ENCODE measurements around the gene MUC22.
"Not testable (repeated sequence)": the region's sequence is repeated elsewhere in the genome, so short reads cannot be mapped to it uniquely, and the experiment has no call there.

MUC22 gene

GRCh38 chr6:30983439-30983838 is 26.8 kb upstream of the MUC22 start, which contains the start of gene MUC21:
Gene MUC21, plus strand, starts transcription at chr6:30983718. Its CDS starts 241 bp downstream, at chr6:30983959.
- Mint-ChIP-seq H3K36me3 (ENCODE audit: low read depth) (no peaks in the 10 kb centered on the region), H3K4me1 (peaks cover 9% of the 10 kb centered on the region), H3K9me3 (no peaks in the 10 kb centered on the region), H3K4me3 (no peak within 1 kb of the TSS), H3K27ac (no peak within 1 kb of the TSS), H3K27me3 (peaks cover 30% of the 10 kb centered on the region)
- ATAC-seq (no peak), DNase-seq (no peak)

GRCh38 chr6:30985490-30985889 is 24.8 kb upstream of the MUC22 start:
- ATAC-seq (peak; percentile 80), DNase-seq (no peak)
- Mint-ChIP-seq H3K4me1 (peaks cover 15% of the 10 kb centered on the region), H3K4me3 (no peak overlapping the region), H3K36me3 (ENCODE audit: low read depth) (no peaks in the 10 kb centered on the region), H3K9me3 (no peaks in the 10 kb centered on the region), H3K27me3 (peaks cover 28% of the 10 kb centered on the region), H3K27ac (no peak overlapping the region)

- Mint-ChIP-seq H3K4me1 (peaks cover 25% of the 10 kb centered on the region), H3K27me3 (peaks cover 18% of the 10 kb centered on the region), H3K9me3 (no peaks in the 10 kb centered on the region), H3K4me3 (no peak overlapping the region), H3K27ac (no peak overlapping the region), H3K36me3 (ENCODE audit: low read depth) (no peaks in the 10 kb centered on the region)
- DNase-seq, result no peak
- no peak for ATAC-seq
Observed at GRCh38 chr6:30987304-30987703, 23.0 kb upstream of the MUC22 start.

DNA sequence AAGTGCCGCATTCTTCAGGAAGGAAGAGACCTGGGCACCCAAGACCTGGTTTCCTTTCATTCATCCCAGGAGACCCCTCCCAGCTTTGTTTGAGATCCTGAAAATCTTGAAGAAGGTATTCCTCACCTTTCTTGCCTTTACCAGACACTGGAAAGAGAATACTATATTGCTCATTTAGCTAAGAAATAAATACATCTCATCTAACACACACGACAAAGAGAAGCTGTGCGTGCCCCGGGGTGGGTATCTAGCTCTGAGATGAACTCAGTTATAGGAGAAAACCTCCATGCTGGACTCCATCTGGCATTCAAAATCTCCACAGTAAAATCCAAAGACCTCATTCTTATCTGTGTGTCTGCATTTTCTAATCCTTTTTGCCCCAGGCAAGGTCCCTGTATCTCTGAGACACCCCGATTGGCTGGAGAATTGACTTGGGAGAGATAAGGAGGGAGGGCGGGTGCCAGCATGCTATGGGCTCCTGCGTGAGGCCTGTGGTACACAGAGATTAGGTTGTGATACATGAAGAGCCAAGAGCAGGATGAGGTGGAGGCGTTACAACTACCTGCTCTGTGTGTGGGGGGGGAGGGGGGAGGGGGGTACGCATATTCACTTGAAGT is 22.0 kb upstream of the MUC22 start:
- peaks cover 25% of the 10 kb centered on the region for H3K4me1 Mint-ChIP-seq
- H3K36me3 Mint-ChIP-seq (ENCODE audit: low read depth), result no peaks in the 10 kb centered on the region
- H3K27me3 Mint-ChIP-seq, result peaks cover 9% of the 10 kb centered on the region
- no peaks in the 10 kb centered on the region for H3K9me3 Mint-ChIP-seq
- no peak for DNase-seq
- ATAC-seq, result no peak
- no peak overlapping the region for H3K4me3 Mint-ChIP-seq
- no peak overlapping the region for H3K27ac Mint-ChIP-seq

DNA sequence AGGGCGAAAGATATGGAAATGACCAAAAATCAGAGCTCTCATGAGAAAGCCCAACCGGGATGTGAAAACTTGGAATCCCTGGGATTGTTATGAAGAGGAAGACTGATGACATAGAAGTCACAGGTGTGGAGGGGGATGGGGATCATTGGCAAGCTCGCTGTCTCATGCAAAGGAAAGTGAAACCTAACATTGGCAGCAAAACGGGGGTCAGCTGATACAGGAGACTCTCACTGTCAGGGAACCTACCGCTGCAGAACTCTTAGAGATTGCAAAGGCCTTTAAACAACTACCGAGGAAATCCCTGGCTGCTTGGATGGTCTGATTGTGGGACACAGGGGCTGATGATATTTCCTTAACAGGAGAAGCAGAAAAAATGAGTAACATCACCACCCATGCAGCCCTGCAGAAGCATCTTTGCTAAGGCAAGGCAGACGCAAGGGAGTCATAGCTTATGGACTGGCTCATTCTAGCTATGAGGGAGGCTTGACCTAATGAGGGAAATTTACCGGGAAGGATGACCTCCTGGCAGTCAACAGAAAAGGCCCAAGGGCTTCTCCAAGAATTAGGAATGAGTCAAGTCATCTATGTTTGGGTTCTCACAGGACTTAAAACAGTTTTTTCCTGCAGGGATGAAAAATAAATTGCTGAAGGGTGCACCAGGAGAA is 19.7 kb upstream of the MUC22 start:
- DNase-seq, result no peak
- H3K4me1 Mint-ChIP-seq, result peaks cover 20% of the 10 kb centered on the region
- ATAC-seq, result peak; percentile 77
- H3K9me3 Mint-ChIP-seq, result no peaks in the 10 kb centered on the region
- peak overlapping the region; percentile 2 for H3K4me3 Mint-ChIP-seq
- no peak overlapping the region for H3K27ac Mint-ChIP-seq
- no peaks in the 10 kb centered on the region for H3K36me3 Mint-ChIP-seq (ENCODE audit: low read depth)
- H3K27me3 Mint-ChIP-seq, result peaks cover 3% of the 10 kb centered on the region

DNA sequence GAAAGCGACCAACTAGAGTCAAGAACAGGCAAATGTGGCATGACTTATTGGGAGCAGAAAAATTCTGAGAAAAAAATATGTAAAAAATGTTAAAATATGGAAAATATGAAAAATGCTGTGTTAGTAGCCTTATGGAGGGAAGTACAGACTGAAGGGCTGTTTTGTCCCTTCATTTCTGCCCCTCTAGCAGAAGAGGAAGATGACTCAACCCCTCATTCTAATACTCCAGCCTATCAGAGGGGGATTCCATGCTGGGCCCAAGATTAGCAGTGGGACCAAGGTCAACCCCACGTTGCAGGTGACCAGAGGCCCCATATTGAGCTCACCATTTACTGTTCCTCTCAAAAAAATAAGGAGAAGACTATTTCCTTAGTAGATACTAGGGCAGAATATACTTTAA is 18.4 kb upstream of the MUC22 start:
- Mint-ChIP-seq H3K4me1 (peaks cover 16% of the 10 kb centered on the region), H3K9me3 (no peaks in the 10 kb centered on the region), H3K27ac (no peak overlapping the region), H3K36me3 (ENCODE audit: low read depth) (no peaks in the 10 kb centered on the region), H3K27me3 (peaks cover 3% of the 10 kb centered on the region), H3K4me3 (no peak overlapping the region)
- peak; percentile 38 for ATAC-seq
- no peak for DNase-seq

DNA sequence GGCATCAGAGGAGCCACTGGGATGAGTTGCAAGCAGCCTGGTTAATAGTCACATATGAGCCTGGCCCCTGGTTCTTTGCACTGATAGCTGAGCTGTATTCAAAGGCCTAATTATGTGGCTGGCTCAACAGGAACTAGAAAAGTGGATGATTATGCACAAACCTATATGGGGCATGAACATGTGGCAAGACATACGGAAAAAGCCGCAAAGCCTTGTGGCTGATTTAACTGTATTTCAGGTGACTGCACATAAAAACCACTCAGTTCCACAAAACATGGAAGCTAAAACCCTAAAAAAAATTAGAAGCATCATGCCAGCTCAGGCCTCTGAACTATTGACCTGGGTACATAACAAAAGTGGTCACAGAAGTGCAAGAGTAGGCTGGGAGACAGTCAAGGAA is 13.0 kb upstream of the MUC22 start:
- Mint-ChIP-seq H3K9me3 (no peaks in the 10 kb centered on the region), H3K4me3 (no peak overlapping the region), H3K27me3 (peaks cover 2% of the 10 kb centered on the region), H3K27ac (no peak overlapping the region), H3K4me1 (peaks cover 2% of the 10 kb centered on the region), H3K36me3 (ENCODE audit: low read depth) (no peaks in the 10 kb centered on the region)
- DNase-seq (no peak), ATAC-seq (no peak)

GRCh38 chr6:30998785-30999184 is 11.5 kb upstream of the MUC22 start:
- Mint-ChIP-seq H3K27me3 (peaks cover 2% of the 10 kb centered on the region), H3K36me3 (ENCODE audit: low read depth) (no peaks in the 10 kb centered on the region), H3K4me3 (no peak overlapping the region), H3K4me1 (peaks cover 2% of the 10 kb centered on the region), H3K9me3 (no peaks in the 10 kb centered on the region), H3K27ac (no peak overlapping the region)
- no peak for ATAC-seq
- no peak for DNase-seq

DNA sequence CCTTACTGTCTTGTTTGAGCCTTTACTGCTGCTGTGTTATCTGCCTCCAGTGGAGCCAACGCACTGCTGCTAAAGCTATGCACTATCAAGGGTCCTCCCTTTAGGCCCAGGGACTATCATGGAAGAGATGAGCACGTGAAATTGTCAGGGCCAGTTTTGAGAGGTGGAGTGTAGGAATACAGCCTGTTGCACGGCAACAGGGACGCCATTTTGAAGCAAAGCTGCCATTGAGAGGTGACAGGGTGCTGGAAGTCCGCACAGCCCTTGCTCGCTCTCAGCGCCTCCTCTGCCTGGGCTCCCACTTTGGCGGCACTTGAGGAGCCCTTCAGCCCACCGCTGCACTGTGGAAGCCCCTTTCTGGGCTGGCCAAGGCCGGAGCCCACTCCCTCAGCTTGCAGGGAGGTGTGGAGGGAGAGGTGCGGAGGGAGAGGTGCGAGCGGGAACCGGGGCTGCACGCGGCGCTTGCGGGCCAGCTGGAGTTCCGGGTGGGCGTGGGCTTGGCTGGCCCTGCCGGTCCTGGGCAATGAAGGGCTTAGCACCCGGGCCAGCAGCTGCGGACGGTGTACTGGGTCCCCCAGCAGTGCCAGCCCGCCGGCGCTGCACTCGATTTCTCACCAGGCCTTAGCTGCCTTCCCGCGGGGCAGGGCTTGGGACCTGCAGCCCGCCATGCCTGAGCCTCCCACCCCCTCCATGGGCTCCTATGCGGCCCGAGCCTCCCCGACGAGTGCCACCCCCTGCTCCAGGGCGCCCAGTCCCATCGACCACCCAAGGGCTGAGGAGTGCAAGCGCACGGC is 10.0 kb upstream of the MUC22 start:
- H3K4me1 Mint-ChIP-seq, result peaks cover 12% of the 10 kb centered on the region
- not testable (repeated sequence) for H3K9me3 Mint-ChIP-seq; H3K4me3 Mint-ChIP-seq; ATAC-seq; H3K27me3 Mint-ChIP-seq; H3K36me3 Mint-ChIP-seq (ENCODE audit: low read depth); DNase-seq; H3K27ac Mint-ChIP-seq

DNA sequence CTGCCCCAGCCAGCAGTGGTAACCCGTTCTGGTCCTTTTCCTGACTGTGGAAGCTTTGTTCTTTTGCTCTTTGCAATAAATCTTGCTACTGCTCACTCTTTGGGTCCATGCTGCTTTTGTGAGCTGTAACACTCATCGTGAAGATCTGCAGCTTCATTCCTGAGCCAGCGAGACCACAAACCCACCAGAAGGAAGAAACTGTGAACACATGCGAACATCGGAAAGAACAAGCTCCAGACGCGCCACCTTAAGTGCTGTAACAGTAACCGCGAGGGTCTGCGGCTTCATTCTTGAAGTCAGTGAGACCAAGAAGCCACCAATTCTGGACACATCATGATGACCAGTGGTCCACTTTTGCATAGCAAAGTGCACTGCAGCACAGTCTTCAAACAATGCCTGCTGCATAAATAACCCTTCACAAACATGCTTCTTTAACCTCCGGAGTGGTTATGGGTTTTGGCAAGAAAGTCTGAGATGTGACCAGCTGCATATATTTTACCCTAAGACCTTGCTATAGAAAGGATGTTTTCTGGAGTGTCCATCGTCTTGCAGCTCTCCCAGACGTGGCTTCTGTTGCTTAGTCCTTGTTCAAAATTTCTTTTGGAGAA is 8.9 kb upstream of the MUC22 start:
- DNase-seq (no peak), ATAC-seq (no peak)
- Mint-ChIP-seq H3K27me3 (peaks cover 3% of the 10 kb centered on the region), H3K4me3 (no peak overlapping the region), H3K36me3 (ENCODE audit: low read depth) (no peaks in the 10 kb centered on the region), H3K4me1 (peaks cover 12% of the 10 kb centered on the region), H3K9me3 (no peaks in the 10 kb centered on the region), H3K27ac (no peak overlapping the region)

DNA sequence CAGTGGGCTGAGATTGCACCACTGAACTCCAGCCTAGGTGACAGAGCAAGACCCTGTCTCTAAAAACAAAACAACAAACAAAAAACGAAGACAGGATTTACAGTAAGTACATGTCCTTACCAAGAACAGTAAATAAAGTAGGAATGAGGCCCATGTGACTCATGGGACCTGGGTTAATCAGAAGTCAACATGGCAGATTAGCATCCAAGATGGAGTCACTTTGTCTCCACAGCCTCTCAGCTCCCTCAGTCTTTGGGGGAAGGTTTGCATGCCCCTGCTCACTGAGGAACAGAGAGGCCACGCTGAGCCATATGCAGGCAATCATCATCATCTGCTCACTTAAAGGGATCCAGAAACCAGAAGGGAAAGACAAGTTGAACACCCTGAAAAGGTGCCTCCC is 7.8 kb upstream of the MUC22 start:
- peaks cover 3% of the 10 kb centered on the region for H3K27me3 Mint-ChIP-seq
- peaks cover 12% of the 10 kb centered on the region for H3K4me1 Mint-ChIP-seq
- H3K36me3 Mint-ChIP-seq (ENCODE audit: low read depth), result no peaks in the 10 kb centered on the region
- H3K9me3 Mint-ChIP-seq, result no peaks in the 10 kb centered on the region
- ATAC-seq (no peak), DNase-seq (no peak)
- H3K4me3 Mint-ChIP-seq, result no peak overlapping the region
- no peak overlapping the region for H3K27ac Mint-ChIP-seq

GRCh38 chr6:31004794-31005193 is 5.5 kb upstream of the MUC22 start:
- Mint-ChIP-seq H3K4me1 (peaks cover 22% of the 10 kb centered on the region), H3K4me3 (no peak overlapping the region), H3K9me3 (no peaks in the 10 kb centered on the region), H3K36me3 (ENCODE audit: low read depth) (no peaks in the 10 kb centered on the region), H3K27ac (no peak overlapping the region), H3K27me3 (peaks cover 9% of the 10 kb centered on the region)
- no peak for DNase-seq
- ATAC-seq, result no peak

DNA sequence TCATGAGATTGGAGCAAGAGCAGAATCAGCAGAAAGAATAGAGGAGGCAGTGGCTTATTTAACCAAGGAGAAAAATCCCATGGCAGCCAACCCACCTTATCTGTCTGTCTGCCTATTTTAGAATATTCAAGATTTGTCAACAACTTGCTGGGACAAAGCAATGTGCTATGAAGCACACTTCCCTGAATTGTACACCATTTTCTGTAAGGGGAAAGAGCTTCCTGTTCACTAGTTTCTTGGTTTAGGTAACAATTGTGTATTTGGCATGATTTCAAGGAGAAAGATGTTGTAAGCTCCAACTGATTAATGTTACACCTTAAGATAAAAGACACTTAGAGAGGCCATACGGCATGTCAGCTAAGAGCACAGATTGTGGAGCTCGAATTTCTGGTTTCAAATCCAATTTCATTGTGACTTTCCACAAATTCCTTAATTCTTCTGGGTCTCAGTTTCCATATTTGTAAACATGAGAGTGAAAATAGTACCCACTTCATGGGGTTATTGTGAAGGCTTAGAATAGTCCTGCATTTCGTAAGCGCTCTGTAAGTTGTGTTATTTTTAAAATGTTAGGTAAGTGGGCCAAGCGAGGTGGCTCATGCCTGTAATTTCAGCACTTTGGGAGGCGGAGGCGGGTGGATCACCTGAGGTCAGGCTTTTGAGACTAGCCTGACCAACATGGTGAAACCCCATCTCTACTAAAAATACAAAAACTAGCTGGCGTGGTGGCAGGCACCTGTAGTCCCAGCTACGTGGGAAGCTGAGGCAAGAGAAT is 4.8 kb upstream of the MUC22 start:
- peaks cover 12% of the 10 kb centered on the region for H3K27me3 Mint-ChIP-seq
- H3K4me3 Mint-ChIP-seq, result no peak overlapping the region
- peaks cover 28% of the 10 kb centered on the region for H3K4me1 Mint-ChIP-seq
- no peak for DNase-seq
- H3K36me3 Mint-ChIP-seq (ENCODE audit: low read depth), result no peaks in the 10 kb centered on the region
- no peaks in the 10 kb centered on the region for H3K9me3 Mint-ChIP-seq
- ATAC-seq, result no peak
- H3K27ac Mint-ChIP-seq, result no peak overlapping the region

DNA sequence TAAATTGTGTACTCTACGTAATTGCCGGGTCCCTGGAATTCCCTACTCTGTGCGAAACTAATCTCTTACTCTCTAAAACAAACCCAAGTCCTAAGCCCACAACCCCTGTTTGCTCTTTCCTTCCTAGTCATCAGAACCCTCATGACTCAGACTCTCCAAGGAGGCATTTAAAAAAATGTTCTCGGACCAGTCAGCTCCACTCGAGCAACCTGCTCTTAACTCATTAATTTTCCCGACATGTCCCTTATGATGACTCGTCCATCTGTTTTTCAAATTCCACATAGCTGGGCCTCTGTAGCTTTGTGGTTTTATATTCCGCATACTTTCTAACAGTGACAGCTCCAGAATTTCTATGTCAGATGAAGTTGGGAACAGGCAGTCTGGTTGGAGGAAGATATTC is 2.6 kb upstream of the MUC22 start:
- Mint-ChIP-seq H3K36me3 (ENCODE audit: low read depth) (no peaks in the 10 kb centered on the region), H3K4me1 (peaks cover 35% of the 10 kb centered on the region), H3K9me3 (no peaks in the 10 kb centered on the region), H3K27me3 (peaks cover 18% of the 10 kb centered on the region), H3K27ac (no peak overlapping the region), H3K4me3 (no peak overlapping the region)
- DNase-seq (no peak), ATAC-seq (peak; percentile 25)

Measured in activated naive CD8-positive, alpha-beta T cell treated with anti-CD3 and anti-CD28 coated beads, Interleukin-2, amount 50 U/mL, for 24 hours (primary cell).